B cell (primary cell): ENCODE results near the gene DZIP1L. TPM values are rescaled to one million over a fixed set of nuclear protein-coding genes. Genes with fewer than 3 reads are reported as not detected.

Source experiments
- ATAC-seq: fragments of 200-7000 bp; cut with Tn5 transposase; one replicate; pipeline ENCODE4 v1.10.0; 2021; ENCODE audit warnings: low read depth, mild to moderate bottlenecking, moderate number of reproducible peaks, moderate library complexity
- CTCF ChIA-PET: fragments of 350-600 bp; sonication (Branson Sonifier 250); formaldehyde crosslinking; loops from one replicate; lab custom pipeline; 2021; ENCODE audit warnings: antibody characterized with exemption, inconsistent platforms; lab: Charles Lee
- POLR2A ChIA-PET: fragments of 350-600 bp; sonication (Branson Sonifier 250); formaldehyde crosslinking; loops from one replicate; lab custom pipeline; 2021; ENCODE audit warnings: antibody characterized with exemption; lab: Charles Lee
- DNase-seq: peaks from one replicate; pipeline ENCODE4 v3.0.0; 2013
- H2AFZ ChIP-seq: 2 replicates; pipeline ENCODE4 v1.6.1; 2012; ENCODE audit warnings: mild to moderate bottlenecking, low read depth, low read length; ENCODE audit not compliant: insufficient read depth, poor library complexity, severe bottlenecking
- H3K27ac ChIP-seq, 2 donors: 1 replicate in 1 of 2; 2 replicates in 1 of 2; pipeline ENCODE4 v1.5.1; 2012 to 2013; ENCODE audit warnings: low read length in 2 of 2, mild to moderate bottlenecking in 2 of 2, moderate library complexity in 1 of 2
- H3K27me3 ChIP-seq, 4 experiments: fragments of 200-600 bp in 1 of 4; sonication (generic) in 1 of 4; replicated peaks in 1 of 4; 1 replicate in 2 of 4; 2 replicates in 2 of 4; pipeline versions ENCODE4 v1.6.1 to v1.7.0; 2013 to 2016; ENCODE audit warnings: low read length in 3 of 4, mild to moderate bottlenecking in 2 of 4, mixed read lengths in 1 of 4, moderate library complexity in 1 of 4; ENCODE audit not compliant: insufficient read depth in 4 of 4, control insufficient read depth in 3 of 4; ENCODE audit errors: control extremely low read depth in 1 of 4
- H3K36me3 ChIP-seq, 2 experiments: replicated peaks in 1 of 2; 1 replicate in 1 of 2; 2 replicates in 1 of 2; pipeline versions ENCODE4 v1.6.1 to v1.7.1; 2013; ENCODE audit warnings: low read length in 1 of 2; ENCODE audit not compliant: insufficient read depth in 2 of 2, control insufficient read depth in 1 of 2; ENCODE audit errors: control extremely low read depth in 1 of 2, extremely low read depth in 1 of 2
- H3K4me1 ChIP-seq, 2 donors: fragments of 200-600 bp in 1 of 2; sonication (generic) in 1 of 2; 1 replicate in 1 of 2; 2 replicates in 1 of 2; pipeline versions ENCODE4 v1.5.1 to v1.6.1; 2013 to 2017; ENCODE audit warnings: low read length in 2 of 2; ENCODE audit not compliant: control insufficient read depth in 2 of 2, insufficient read depth in 2 of 2
- H3K4me2 ChIP-seq: replicated peaks from 2 replicates; pipeline ENCODE3; 2012; ENCODE audit warnings: mild to moderate bottlenecking, low read depth, low read length; ENCODE audit not compliant: poor library complexity, severe bottlenecking
- H3K4me3 ChIP-seq, 5 experiments: fragments of 200-600 bp in 1 of 5; sonication (generic) in 1 of 5; 1 replicate in 3 of 5; 2 replicates in 2 of 5; pipeline versions ENCODE4 v1.5.1 to v1.7.0; 2011 to 2016; ENCODE audit warnings: low read length in 4 of 5, mild to moderate bottlenecking in 4 of 5, low read depth in 2 of 5, control low read depth in 1 of 5, moderate library complexity in 1 of 5; ENCODE audit not compliant: insufficient read depth in 1 of 5; ENCODE audit errors: control extremely low read depth in 1 of 5, extremely low read depth in 1 of 5
- H3K79me2 ChIP-seq: fragments of 200-600 bp; sonication (generic); one replicate; pipeline ENCODE4 v1.6.0; 2016; ENCODE audit warnings: low read length; ENCODE audit not compliant: control insufficient read depth, insufficient read depth
- H3K9ac ChIP-seq: fragments of 200-600 bp; sonication (generic); 2 replicates; pipeline ENCODE4 v1.6.1; 2017; ENCODE audit warnings: mild to moderate bottlenecking, low read length, moderate library complexity
- H3K9me3 ChIP-seq, 3 donors: one replicate each; pipeline versions ENCODE4 v1.6.1 to v1.7.1; 2013; ENCODE audit warnings: low read length in 2 of 3; ENCODE audit not compliant: control insufficient read depth in 2 of 3, insufficient read depth in 1 of 3; ENCODE audit errors: control extremely low read depth in 1 of 3
- H4K20me1 ChIP-seq: 2 replicates; pipeline ENCODE4 v1.6.0; 2012; ENCODE audit warnings: mild to moderate bottlenecking, low read length; ENCODE audit not compliant: insufficient read depth, control insufficient read depth, poor library complexity, severe bottlenecking
- H3K27ac Mint-ChIP-seq: one replicate; pipeline ENCODE4 v1.8.0; 2021; ENCODE audit warnings: mixed read lengths
- H3K27me3 Mint-ChIP-seq: one replicate; pipeline ENCODE4 v1.8.0; 2021; ENCODE audit warnings: mixed read lengths
- H3K4me1 Mint-ChIP-seq: one replicate; pipeline ENCODE4 v1.8.0; 2021; ENCODE audit warnings: mixed read lengths
- H3K4me3 Mint-ChIP-seq: one replicate; pipeline ENCODE4 v1.8.0; 2021; ENCODE audit warnings: mixed read lengths
- H3K9me3 Mint-ChIP-seq: one replicate; pipeline ENCODE4 v1.8.0; 2022; ENCODE audit warnings: mixed read lengths; ENCODE audit not compliant: insufficient read depth
- CTCF ChIP-seq: fragments of 200-600 bp; IDR thresholded peaks from one replicate; pipeline ENCODE4 v1.8.0; 2022; ENCODE audit warnings: antibody characterized with exemption, mild to moderate bottlenecking
- EZH2 ChIP-seq: IDR thresholded peaks from 2 replicates; pipeline ENCODE4 v1.6.1; 2012; ENCODE audit warnings: borderline replicate concordance, low read depth, mild to moderate bottlenecking, moderate library complexity, low read length; ENCODE audit not compliant: insufficient read depth, poor library complexity, severe bottlenecking
- WGBS: methylation state at CpG from one replicate; pipeline ENCODE4 v1.1.5; 2013; ENCODE audit warnings: missing lambda C conversion rate; ENCODE audit not compliant: insufficient coverage; 5-methylcytosine and 5-hydroxymethylcytosine counted together
- intact Hi-C: fragments of 100-400 bp; cut with micrococcal nuclease; formaldehyde crosslinking; loops from one replicate; pipeline ENCODE4 v1.10.0; 2022
- polyA plus RNA-seq: library from polyadenylated mRNA; depleted of rRNA; stranded (reverse); fragments of >200 nt; gene quantifications from 2 replicates; pipeline ENCODE4 v1.2.3, GENCODE V29; 2012
- total RNA-seq, 2 donors: library from RNA; stranded (reverse); fragments of 120-200 nt in 1 of 2; gene quantifications; 1 replicate in 1 of 2; 2 replicates in 1 of 2; pipeline versions ENCODE4 v1.2.3 to v1.2.4, GENCODE V29; 2013 to 2022

Gene DZIP1L
- total and polyA plus RNA-seq, 2 donors (not counting 1 experiment from before 2014, with no cell fraction given) = not detected

- no peak overlapping the region for H3K4me2 ChIP-seq
- H3K4me3 Mint-ChIP-seq = no peak overlapping the region
- H3K9me3 Mint-ChIP-seq = no peaks in the 10 kb centered on the region
- no peak overlapping the region for H3K4me3 ChIP-seq
- DNase-seq (no peak), ATAC-seq (no peak)
- ChIA-PET CTCF (no interaction called here), POLR2A (no interaction called here)
- no peaks in the 10 kb centered on the region for H3K27me3 ChIP-seq
- peaks cover under 1% of the 10 kb centered on the region for H3K27me3 Mint-ChIP-seq
- no peak overlapping the region for H3K27ac Mint-ChIP-seq
- no peak overlapping the region for H3K9ac ChIP-seq
- no peaks in the 10 kb centered on the region for H4K20me1 ChIP-seq
- no peak overlapping the region for H2AFZ ChIP-seq
- no peaks in the 10 kb centered on the region for H3K79me2 ChIP-seq
- no peak for TF ChIP-seq EZH2
- no peak for TF ChIP-seq CTCF
- H3K9me3 ChIP-seq = no peaks in the 10 kb centered on the region
- intact Hi-C loops = no loop called here
- peaks cover 4% of the 10 kb centered on the region for H3K4me1 Mint-ChIP-seq
- WGBS = 92% methylated on average over 2 of the region's 4 CpGs
- H3K36me3 ChIP-seq = no peaks in the 10 kb centered on the region
- H3K27ac ChIP-seq = no peak overlapping the region
- H3K4me1 ChIP-seq = no peaks in the 10 kb centered on the region
These were observed 52.0 kb downstream of the DZIP1L start for GRCh38 chr3:138063416-138063815.

DNA sequence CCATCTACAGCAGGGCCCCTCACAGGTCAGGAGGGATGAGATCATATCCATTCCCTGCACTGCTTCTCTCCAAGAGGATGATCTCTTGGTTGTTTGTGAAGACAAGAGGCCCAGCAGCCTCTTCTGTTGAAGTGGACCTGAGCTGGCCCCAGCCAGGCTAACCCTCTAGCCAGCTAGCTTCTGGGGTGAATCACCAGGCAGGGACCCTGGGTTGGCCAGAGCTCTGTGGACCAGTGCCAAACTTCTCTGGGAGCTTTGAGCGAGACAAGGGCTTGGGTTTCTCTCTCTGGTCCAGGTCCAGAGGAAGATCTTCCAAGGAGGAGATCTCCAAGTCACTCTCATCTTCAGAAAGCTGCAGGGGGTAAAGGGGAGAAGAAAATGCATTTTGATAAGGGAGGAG is 52.8 kb downstream of the DZIP1L start:
- no peaks in the 10 kb centered on the region for H3K27me3 Mint-ChIP-seq
- TF ChIP-seq EZH2 = no peak
- TF ChIP-seq CTCF = no peak
- intact Hi-C loops = no loop called here
- H3K27ac ChIP-seq = no peak overlapping the region
- WGBS = 100% methylated on average over 1 of the region's 1 CpG
- no peak overlapping the region for H3K9ac ChIP-seq
- no peak for DNase-seq
- H3K36me3 ChIP-seq = no peaks in the 10 kb centered on the region
- H3K4me2 ChIP-seq = no peak overlapping the region
- H4K20me1 ChIP-seq = no peaks in the 10 kb centered on the region
- no peak overlapping the region for H3K4me3 ChIP-seq
- no peaks in the 10 kb centered on the region for H3K9me3 ChIP-seq
- no peaks in the 10 kb centered on the region for H3K9me3 Mint-ChIP-seq
- H3K27me3 ChIP-seq = no peaks in the 10 kb centered on the region
- H3K4me3 Mint-ChIP-seq = no peak overlapping the region
- peaks cover 4% of the 10 kb centered on the region for H3K4me1 Mint-ChIP-seq
- CTCF ChIA-PET = no interaction called here
- no peak overlapping the region for H2AFZ ChIP-seq
- H3K79me2 ChIP-seq = no peaks in the 10 kb centered on the region
- POLR2A ChIA-PET = no interaction called here
- ATAC-seq = no peak
- no peak overlapping the region for H3K27ac Mint-ChIP-seq
- no peaks in the 10 kb centered on the region for H3K4me1 ChIP-seq
